Activated CD4-positive, alpha-beta memory T cell treated with anti-CD3 and anti-CD28 coated beads for 36 hours (primary cell): Measurements from ENCODE around the gene MAML2. TPM values are rescaled to one million over a fixed set of nuclear protein-coding genes. Genes with fewer than 3 reads are reported as not detected.

Source experiments
- CTCF ChIA-PET: fragments of 350-600 bp; sonication (Branson Sonifier 250); formaldehyde crosslinking; loops from one replicate; lab custom pipeline; 2021; ENCODE audit warnings: antibody characterized with exemption, inconsistent platforms; lab: Charles Lee
- POLR2A ChIA-PET: fragments of 350-600 bp; sonication (Branson Sonifier 250); formaldehyde crosslinking; loops from one replicate; lab custom pipeline; 2021; ENCODE audit warnings: antibody characterized with exemption; lab: Charles Lee
- DNase-seq: peaks from one replicate; pipeline ENCODE4 v3.0.0-alpha.2; 2020
- H3K27ac Mint-ChIP-seq: one replicate; pipeline ENCODE4 v1.8.0; 2021; ENCODE audit warnings: mixed read lengths
- H3K27me3 Mint-ChIP-seq: one replicate; pipeline ENCODE4 v1.8.0; 2021; ENCODE audit warnings: mixed read lengths
- H3K36me3 Mint-ChIP-seq: one replicate; pipeline ENCODE4 v1.8.0; 2021; ENCODE audit warnings: mixed read lengths
- H3K4me1 Mint-ChIP-seq: one replicate; pipeline ENCODE4 v1.8.0; 2021; ENCODE audit warnings: low read depth, mixed read lengths
- H3K4me3 Mint-ChIP-seq: one replicate; pipeline ENCODE4 v1.8.0; 2021; ENCODE audit warnings: mild to moderate bottlenecking, mixed read lengths
- H3K9me3 Mint-ChIP-seq: one replicate; pipeline ENCODE4 v1.8.0; 2021; ENCODE audit warnings: mixed read lengths
- intact Hi-C: fragments of 100-400 bp; cut with micrococcal nuclease; formaldehyde crosslinking; loops from one replicate; pipeline ENCODE4 v1.15.1; 2023
- total RNA-seq, 2 experiments: library from RNA; stranded (reverse); gene quantifications; one replicate each; pipeline ENCODE4 v1.2.3, GENCODE V29; 2021

MAML2 gene
- total RNA-seq, 2 experiments from 2014 or later: 24.2 TPM

DNA sequence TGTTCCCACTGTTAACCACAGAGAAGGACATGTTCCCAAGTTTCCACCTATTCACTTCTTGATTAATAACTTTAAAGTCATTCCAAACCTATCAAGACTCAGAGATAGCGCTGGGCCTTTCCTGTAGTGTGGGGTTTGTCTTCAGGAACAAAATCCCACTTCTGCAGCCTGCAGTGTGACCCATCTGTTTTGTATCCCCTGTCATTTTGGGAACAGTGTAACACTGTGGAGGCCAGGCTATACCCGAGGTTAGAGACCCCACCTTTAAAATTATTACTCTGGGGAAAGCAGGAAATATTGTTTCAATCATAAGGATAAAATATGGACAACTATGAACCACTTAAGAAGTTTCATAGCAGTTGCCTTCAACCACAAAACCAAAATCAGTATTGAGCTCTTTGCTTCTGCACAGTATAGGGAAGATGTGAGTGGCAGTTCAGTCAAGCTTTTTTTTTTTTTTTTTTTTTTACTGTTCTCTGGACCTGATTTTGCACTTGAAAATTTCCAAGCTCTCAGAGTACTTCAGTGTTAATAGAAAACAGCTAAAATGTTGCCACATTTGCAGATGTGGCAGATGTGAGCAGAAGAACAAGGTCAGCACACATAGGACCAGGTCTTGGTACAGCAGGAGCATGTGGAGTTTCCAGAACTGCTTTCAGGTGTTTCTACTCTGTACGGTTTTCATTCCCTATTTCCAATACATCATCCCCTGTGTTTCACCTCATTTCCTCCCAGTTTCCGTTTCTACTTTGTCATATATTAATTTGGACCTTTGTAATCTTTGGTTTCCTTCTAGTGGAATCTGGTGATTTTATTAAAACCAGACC lies 121.5 kb downstream of the MAML2 start:
- H3K9me3 Mint-ChIP-seq: no peaks in the 10 kb centered on the region
- DNase-seq: no peak
- H3K4me1 Mint-ChIP-seq: peaks cover 72% of the 10 kb centered on the region
- H3K27ac Mint-ChIP-seq: peak overlapping the region; percentile 64
- CTCF ChIA-PET: interaction anchor here (1.0 to 1.3 kb wide), 2 partner anchors 46 to 122 kb away, joined by 3 to 6 read pairs; partner anchors contain the start of gene MAML2
- intact Hi-C loops: loop anchor here (1.0 kb wide), 1 partner anchor 8 kb away; no protein-coding TSS in a partner anchor
- peak overlapping the region; percentile 28 for H3K4me3 Mint-ChIP-seq
- H3K36me3 Mint-ChIP-seq: no peaks in the 10 kb centered on the region
- POLR2A ChIA-PET: interaction anchor here (1.3 to 1.9 kb wide), 2 partner anchors 14 to 122 kb away, joined by 4 to 8 read pairs; partner anchors contain the start of gene MAML2
- no peaks in the 10 kb centered on the region for H3K27me3 Mint-ChIP-seq

DNA sequence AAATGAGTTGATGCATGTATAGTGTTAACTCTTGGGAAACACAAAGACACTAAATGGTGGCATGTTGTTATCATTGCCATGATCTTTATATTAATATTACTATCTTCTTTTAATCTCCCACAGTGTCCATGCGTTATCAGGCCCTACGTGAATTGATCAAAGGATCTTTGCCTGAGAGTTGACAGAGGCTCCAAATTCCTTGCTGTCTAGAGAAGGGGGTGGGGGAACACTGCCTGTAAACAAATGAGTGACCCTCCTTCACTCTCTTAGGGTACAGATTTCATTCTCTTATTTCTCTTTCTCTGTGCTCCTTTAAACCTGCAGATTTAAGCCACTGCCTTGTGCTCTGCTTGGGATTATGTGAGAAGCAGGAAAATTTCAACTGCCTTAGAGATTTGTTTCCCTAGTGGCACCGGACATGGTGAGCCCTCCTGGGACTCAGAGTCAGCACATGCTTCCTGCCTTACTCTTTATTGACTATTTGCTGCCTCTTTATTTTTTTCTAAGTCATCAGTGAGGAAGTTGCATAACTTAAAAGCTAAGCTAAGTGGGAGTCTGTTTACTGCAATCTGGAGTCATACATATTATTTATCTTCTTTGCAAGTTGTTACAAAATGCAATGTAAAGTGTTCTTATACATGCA lies 122.9 kb downstream of the MAML2 start:
- no peak for DNase-seq
- H3K27ac Mint-ChIP-seq: peak overlapping the region; percentile 80
- H3K9me3 Mint-ChIP-seq: no peaks in the 10 kb centered on the region
- H3K4me3 Mint-ChIP-seq: no peak overlapping the region
- no peaks in the 10 kb centered on the region for H3K27me3 Mint-ChIP-seq
- peaks cover 80% of the 10 kb centered on the region for H3K4me1 Mint-ChIP-seq
- no peaks in the 10 kb centered on the region for H3K36me3 Mint-ChIP-seq
- intact Hi-C loops: no loop called here
- CTCF ChIA-PET: interaction anchor here (1.3 kb wide), 1 partner anchor 47 kb away, joined by 3 read pairs; no protein-coding TSS in a partner anchor
- POLR2A ChIA-PET: interaction anchor here (1.9 kb wide), 1 partner anchor 16 kb away, joined by 8 read pairs; no protein-coding TSS in a partner anchor

DNA sequence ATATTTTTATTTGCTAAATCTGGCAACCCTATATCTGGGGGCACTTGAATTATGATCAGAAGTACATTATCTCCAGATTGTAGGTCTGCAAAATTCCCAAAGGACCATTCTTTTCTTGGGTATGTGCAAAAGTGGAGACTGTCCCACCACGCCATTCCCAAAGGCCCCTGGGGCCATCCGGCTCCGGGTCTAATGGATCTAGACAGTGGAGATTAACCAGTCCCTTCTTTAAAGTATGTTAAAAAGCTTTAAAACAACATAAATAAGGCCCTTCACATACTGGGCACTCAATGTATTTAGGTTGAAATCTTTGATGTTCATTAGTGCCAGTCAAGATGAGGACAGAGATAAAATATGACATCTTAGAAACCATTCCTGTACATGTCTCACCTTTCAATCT lies 124.1 kb downstream of the MAML2 start:
- Mint-ChIP-seq H3K9me3 (no peaks in the 10 kb centered on the region), H3K36me3 (peaks cover 2% of the 10 kb centered on the region), H3K4me1 (peaks cover 80% of the 10 kb centered on the region), H3K4me3 (no peak overlapping the region), H3K27me3 (no peaks in the 10 kb centered on the region), H3K27ac (peak overlapping the region; percentile 30)
- ChIA-PET CTCF (no interaction called here), POLR2A (no interaction called here)
- DNase-seq: no peak
- intact Hi-C loops: no loop called here

DNA sequence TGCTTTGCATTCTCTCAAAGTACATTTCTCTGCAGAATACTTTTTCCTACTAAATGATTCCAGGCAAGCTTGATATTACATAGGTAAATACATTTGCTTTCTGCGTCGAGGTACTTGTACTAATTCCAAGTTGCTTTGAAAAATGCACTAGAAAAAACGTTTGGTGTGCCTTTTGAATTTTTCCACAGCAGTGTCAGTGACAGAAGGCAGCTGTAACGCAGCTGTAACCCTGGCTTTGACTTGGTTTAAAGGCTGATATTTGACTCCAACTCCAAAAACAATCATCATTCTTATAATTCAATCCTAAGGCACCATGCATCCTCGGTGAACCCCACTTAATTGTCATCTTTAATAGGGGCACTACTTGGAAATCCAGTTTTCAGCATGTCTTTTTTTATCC lies 125.0 kb downstream of the MAML2 start:
- intact Hi-C loops: no loop called here
- ChIA-PET POLR2A (interaction anchor here (1.0 kb wide), 1 partner anchor 12 kb away, joined by 3 read pairs; no protein-coding TSS in a partner anchor), CTCF (no interaction called here)
- H3K4me1 Mint-ChIP-seq: peaks cover 82% of the 10 kb centered on the region
- H3K27me3 Mint-ChIP-seq: no peaks in the 10 kb centered on the region
- no peaks in the 10 kb centered on the region for H3K9me3 Mint-ChIP-seq
- no peak overlapping the region for H3K4me3 Mint-ChIP-seq
- no peak for DNase-seq
- H3K36me3 Mint-ChIP-seq: peaks cover 2% of the 10 kb centered on the region
- H3K27ac Mint-ChIP-seq: peak overlapping the region; percentile 23

DNA sequence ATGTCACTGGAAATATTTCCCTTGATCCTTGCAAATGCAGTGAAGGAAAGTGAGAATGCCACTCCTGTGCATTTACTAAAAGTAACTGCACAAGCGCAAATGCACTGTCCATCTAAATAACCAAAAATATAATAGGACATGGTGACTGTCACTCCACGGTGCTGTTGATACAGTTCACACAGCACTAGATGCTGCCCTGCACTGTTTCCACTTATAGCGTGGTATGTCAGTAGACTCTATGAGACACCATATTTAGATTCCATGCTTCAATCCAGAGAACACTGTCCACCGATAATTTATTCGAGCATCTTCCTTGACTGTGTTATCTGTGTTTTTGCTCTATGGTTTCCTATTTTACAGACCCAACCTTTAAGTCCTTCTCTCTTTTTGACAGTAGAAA lies 125.8 kb downstream of the MAML2 start:
- peak overlapping the region; percentile 72 for H3K27ac Mint-ChIP-seq
- ChIA-PET CTCF (no interaction called here), POLR2A (interaction anchor here (1.0 kb wide), 1 partner anchor 11 kb away, joined by 3 read pairs; no protein-coding TSS in a partner anchor)
- peaks cover 2% of the 10 kb centered on the region for H3K36me3 Mint-ChIP-seq
- H3K9me3 Mint-ChIP-seq: no peaks in the 10 kb centered on the region
- peaks cover 86% of the 10 kb centered on the region for H3K4me1 Mint-ChIP-seq
- DNase-seq: no peak
- H3K4me3 Mint-ChIP-seq: no peak overlapping the region
- intact Hi-C loops: no loop called here
- H3K27me3 Mint-ChIP-seq: no peaks in the 10 kb centered on the region

DNA sequence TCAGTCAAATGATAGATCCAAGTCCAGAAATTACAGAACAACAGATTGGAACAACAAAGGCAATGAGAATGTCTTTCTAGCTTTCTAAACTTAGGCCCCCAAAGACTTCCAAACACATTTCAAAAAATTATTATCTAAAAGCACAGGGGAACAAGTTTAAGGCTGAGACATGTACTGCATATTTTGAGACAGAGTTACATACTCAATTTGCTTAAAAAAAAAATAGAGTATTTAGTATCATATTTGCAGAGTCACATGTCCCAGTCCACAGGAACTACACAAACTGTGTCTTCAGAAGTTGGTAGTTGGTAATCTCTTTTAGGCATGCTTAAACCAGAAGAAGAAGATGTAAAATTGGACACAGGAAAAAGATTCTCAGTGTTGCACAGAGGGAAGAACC lies 127.2 kb downstream of the MAML2 start:
- Mint-ChIP-seq H3K36me3 (peaks cover 2% of the 10 kb centered on the region), H3K4me1 (peaks cover 85% of the 10 kb centered on the region), H3K9me3 (no peaks in the 10 kb centered on the region), H3K27ac (peak overlapping the region; percentile 96), H3K27me3 (no peaks in the 10 kb centered on the region), H3K4me3 (peak overlapping the region; percentile 40)
- CTCF ChIA-PET: interaction anchor here (1.2 to 1.3 kb wide), 2 partner anchors 126 to 127 kb away, joined by 4 read pairs; partner anchors contain the start of gene MAML2
- DNase-seq: no peak
- intact Hi-C loops: loop anchor here (1.0 kb wide), 1 partner anchor 11 kb away; no protein-coding TSS in a partner anchor
- POLR2A ChIA-PET: interaction anchor here (1.1 kb wide), 2 partner anchors 20 to 52 kb away, joined by 3 read pairs; no protein-coding TSS in a partner anchor

DNA sequence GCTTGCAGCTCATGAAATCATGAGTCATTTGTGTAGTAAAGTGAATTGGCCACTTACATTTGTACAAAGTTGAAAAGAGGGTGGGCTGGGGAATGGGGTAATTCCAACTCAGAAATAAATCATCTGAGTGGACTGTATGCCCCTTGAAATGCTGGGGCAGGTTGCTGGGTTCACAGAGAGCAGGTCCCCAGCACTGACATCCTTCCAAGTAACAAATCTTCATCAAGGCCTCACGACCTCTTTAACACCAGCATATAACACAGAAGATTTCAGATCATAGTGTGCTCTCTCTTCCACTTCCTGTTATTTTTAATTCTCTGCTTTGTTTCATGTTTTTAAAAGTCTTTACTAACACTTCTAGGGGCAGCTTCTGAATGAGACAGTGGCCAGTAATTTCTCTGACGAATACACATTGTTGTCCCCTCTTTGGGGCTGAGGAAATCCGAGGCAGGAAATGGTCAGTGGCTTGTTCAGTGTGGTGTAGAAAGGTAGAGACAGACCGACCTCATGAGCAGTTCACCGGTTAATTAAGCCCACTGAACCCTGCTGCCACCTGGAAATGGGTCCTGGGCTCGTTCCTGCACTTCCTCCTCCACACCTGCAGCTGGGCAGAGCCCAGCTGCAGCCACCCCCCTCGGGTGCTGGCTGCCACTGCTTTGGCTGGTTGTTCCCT lies 127.7 kb downstream of the MAML2 start:
- Mint-ChIP-seq H3K9me3 (no peaks in the 10 kb centered on the region), H3K27ac (peak overlapping the region; percentile 96), H3K4me3 (peak overlapping the region; percentile 40), H3K27me3 (no peaks in the 10 kb centered on the region), H3K4me1 (peaks cover 84% of the 10 kb centered on the region), H3K36me3 (peaks cover 2% of the 10 kb centered on the region)
- DNase-seq: peak; percentile 51
- POLR2A ChIA-PET: interaction anchor here (1.0 to 1.9 kb wide), 7 partner anchors 10 to 201 kb away, joined by 3 to 6 read pairs (median 3); no protein-coding TSS in a partner anchor
- CTCF ChIA-PET: interaction anchor here (0.7 to 1.4 kb wide), 4 partner anchors 10 to 379 kb away, joined by 3 to 7 read pairs (median 4); partner anchors contain the start of gene MAML2
- intact Hi-C loops: loop anchor here (1.0 kb wide), 1 partner anchor 10 kb away; no protein-coding TSS in a partner anchor

DNA sequence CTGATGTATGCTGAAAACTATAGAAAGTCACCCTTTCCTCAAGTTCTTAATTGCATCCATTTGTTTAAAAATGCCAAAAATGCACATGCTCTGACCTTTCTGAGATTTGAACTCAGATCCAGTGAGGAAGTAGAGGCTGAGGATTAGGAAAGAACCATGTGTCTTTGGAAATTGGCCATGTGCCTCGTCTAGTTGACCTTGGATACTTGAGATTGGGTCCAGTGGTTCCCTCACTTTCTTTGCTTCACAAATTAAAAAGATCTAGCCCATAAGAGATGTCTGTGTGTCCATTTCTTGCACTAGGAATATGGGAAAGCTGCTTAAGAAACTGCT lies 128.3 kb downstream of the MAML2 start:
- Mint-ChIP-seq H3K4me1 (peaks cover 81% of the 10 kb centered on the region), H3K36me3 (peaks cover 2% of the 10 kb centered on the region), H3K9me3 (no peaks in the 10 kb centered on the region), H3K27ac (peak overlapping the region; percentile 96), H3K4me3 (no peak overlapping the region), H3K27me3 (no peaks in the 10 kb centered on the region)
- ChIA-PET CTCF (interaction anchor here (0.7 to 1.4 kb wide), 2 partner anchors 9 to 378 kb away, joined by 3 to 7 read pairs; no protein-coding TSS in a partner anchor), POLR2A (interaction anchor here (1.0 to 1.9 kb wide), 6 partner anchors 9 to 201 kb away, joined by 3 to 6 read pairs (median 3); no protein-coding TSS in a partner anchor)
- no peak for DNase-seq
- intact Hi-C loops: loop anchor here (1.0 kb wide), 1 partner anchor 9 kb away; no protein-coding TSS in a partner anchor

DNA sequence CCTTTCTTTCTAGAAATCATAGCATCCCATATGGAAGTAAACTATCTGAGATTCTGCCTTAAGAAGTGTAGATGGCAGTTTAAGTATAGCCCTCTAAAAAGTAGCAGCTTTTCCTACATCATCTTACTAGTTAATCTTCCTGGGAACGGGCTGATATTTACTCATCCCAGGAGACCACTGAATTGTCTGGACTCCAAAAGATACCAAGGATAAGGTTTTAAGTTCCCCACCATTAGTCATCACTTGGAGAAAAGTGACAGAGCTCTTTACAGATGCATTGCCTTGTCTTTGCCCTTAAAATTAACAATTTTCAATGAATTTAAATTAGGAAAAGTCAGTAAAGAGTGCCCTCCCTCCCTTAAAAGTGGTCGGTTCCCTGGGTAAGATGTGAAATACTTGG lies 129.5 kb downstream of the MAML2 start:
- Mint-ChIP-seq H3K27ac (peak overlapping the region; percentile 44), H3K9me3 (no peaks in the 10 kb centered on the region), H3K4me3 (no peak overlapping the region), H3K36me3 (peaks cover 7% of the 10 kb centered on the region), H3K4me1 (peaks cover 86% of the 10 kb centered on the region), H3K27me3 (no peaks in the 10 kb centered on the region)
- intact Hi-C loops: no loop called here
- DNase-seq: no peak
- CTCF ChIA-PET: no interaction called here
- POLR2A ChIA-PET: interaction anchor here (1.3 to 1.9 kb wide), 2 partner anchors 8 to 128 kb away, joined by 3 to 6 read pairs; no protein-coding TSS in a partner anchor

DNA sequence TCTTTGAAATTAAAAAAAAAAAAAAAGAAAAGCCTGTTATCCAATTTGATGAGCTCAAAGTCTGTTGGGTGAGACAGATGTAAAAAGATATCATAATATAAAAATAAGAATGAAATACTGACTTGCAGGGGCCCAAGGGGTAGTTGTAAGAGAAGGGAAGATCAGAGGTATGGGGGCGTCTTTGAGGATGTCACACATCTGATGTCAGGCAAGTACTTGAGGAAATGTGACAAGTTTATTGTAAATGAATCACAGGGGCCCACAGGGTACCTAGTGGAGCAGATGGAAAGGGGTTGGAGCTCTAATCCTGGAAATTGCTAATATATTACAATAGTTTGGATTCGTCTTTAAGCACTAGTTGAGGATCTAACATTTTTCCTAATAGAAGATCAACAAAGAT lies 131.6 kb downstream of the MAML2 start:
- Mint-ChIP-seq H3K4me3 (peak overlapping the region; percentile 41), H3K27ac (peak overlapping the region; percentile 83), H3K27me3 (no peaks in the 10 kb centered on the region), H3K36me3 (peaks cover 8% of the 10 kb centered on the region), H3K4me1 (peaks cover 88% of the 10 kb centered on the region), H3K9me3 (no peaks in the 10 kb centered on the region)
- DNase-seq: peak; percentile 57
- ChIA-PET CTCF (interaction anchor here (0.6 kb wide), 1 partner anchor 83 kb away, joined by 3 read pairs; no protein-coding TSS in a partner anchor), POLR2A (interaction anchor here (1.1 to 1.5 kb wide), 2 partner anchors 22 to 131 kb away, joined by 4 to 5 read pairs; no protein-coding TSS in a partner anchor)
- intact Hi-C loops: no loop called here
